Naive B cell (primary cell): ENCODE measurements around the gene BCOR. TPM values are rescaled to one million over a fixed set of nuclear protein-coding genes. Genes with fewer than 3 reads are reported as not detected.

ENCODE experiments used
- ATAC-seq, 2 donors: fragments of 150-1000 bp; cut with Tn5 transposase; 2 replicates each; pipeline ENCODE4 v1.10.0; 2021; ENCODE audit warnings: low read depth in 2 of 2, mild to moderate bottlenecking in 2 of 2, moderate library complexity in 2 of 2
- DNase-seq: peaks from one replicate; pipeline ENCODE4 v3.0.0; 2022
- H3K27ac Mint-ChIP-seq, 6 donors: one replicate each; pipeline ENCODE4 v1.8.0; 2020 to 2022; ENCODE audit warnings: mild to moderate bottlenecking in 6 of 6, mixed read lengths in 6 of 6, moderate library complexity in 5 of 6, inconsistent platforms in 2 of 6
- H3K27me3 Mint-ChIP-seq, 3 donors: one replicate each; pipeline ENCODE4 v1.8.0; 2021 to 2022; ENCODE audit warnings: mixed read lengths in 3 of 3, mild to moderate bottlenecking in 1 of 3
- H3K36me3 Mint-ChIP-seq, 2 donors: one replicate each; pipeline ENCODE4 v1.8.0; 2020 to 2022; ENCODE audit warnings: mixed read lengths in 2 of 2, inconsistent platforms in 1 of 2, mild to moderate bottlenecking in 1 of 2
- H3K4me1 Mint-ChIP-seq, 3 donors: one replicate each; pipeline ENCODE4 v1.8.0; 2020 to 2022; ENCODE audit warnings: mixed read lengths in 3 of 3, inconsistent platforms in 1 of 3, mild to moderate bottlenecking in 1 of 3, moderate library complexity in 1 of 3
- H3K4me3 Mint-ChIP-seq, 8 donors: one replicate each; pipeline ENCODE4 v1.8.0; 2020 to 2022; ENCODE audit warnings: mild to moderate bottlenecking in 8 of 8, mixed read lengths in 8 of 8, moderate library complexity in 8 of 8, inconsistent platforms in 2 of 8
- H3K9me3 Mint-ChIP-seq, 7 donors: one replicate each; pipeline ENCODE4 v1.8.0; 2020 to 2022; ENCODE audit warnings: mixed read lengths in 7 of 7, mild to moderate bottlenecking in 5 of 7, inconsistent platforms in 2 of 7, moderate library complexity in 1 of 7
- polyA plus RNA-seq, 6 donors: library from polyadenylated mRNA; unstranded; fragments of 300-500 nt; fragmentation: Illumina TruSeq; gene quantifications; one replicate each; pipeline ENCODE4 v1.2.3, GENCODE V29; 2021; ENCODE audit warnings: low read depth in 6 of 6

BCOR gene
- polyA plus RNA-seq, 6 donors from 2014 or later = 3.4 to 15.5 (median 7.8) TPM

- Mint-ChIP-seq H3K27ac (peak overlapping the region in 5 of 6 donors; percentile 36 to 97 (median 88)), H3K4me1 (peaks cover 4 to 24% (median 10%) of the 10 kb centered on the region in 3 donors), H3K27me3 (no peaks in the 10 kb centered on the region), H3K36me3 (no peaks in the 10 kb centered on the region), H3K9me3 (peaks cover 0 to 2% (median 0%) of the 10 kb centered on the region in 7 donors), H3K4me3 (peak overlapping the region in 5 of 8 donors; percentile 37 to 91 (median 42))
- no peak for DNase-seq
- no peak for ATAC-seq
These were observed 3.0 kb upstream of the BCOR start for GRCh38 chrX:40100537-40101429.

GRCh38 chrX:40100141-40100536, 2.4 kb upstream of the BCOR start:
- peak overlapping the region in 5 of 6 donors; percentile 89 to 97 (median 96) for H3K27ac Mint-ChIP-seq
- peak overlapping the region; percentile 73 to 97 (median 90) for H3K4me3 Mint-ChIP-seq
- no peaks in the 10 kb centered on the region for H3K27me3 Mint-ChIP-seq
- peaks cover 0 to 3% (median 0%) of the 10 kb centered on the region in 7 donors for H3K9me3 Mint-ChIP-seq
- no peaks in the 10 kb centered on the region for H3K36me3 Mint-ChIP-seq
- ATAC-seq = no peak
- DNase-seq = no peak
- H3K4me1 Mint-ChIP-seq = peaks cover 8 to 27% (median 13%) of the 10 kb centered on the region in 3 donors

- ATAC-seq (peak; percentile 34 to 38), DNase-seq (peak; percentile 66)
- Mint-ChIP-seq H3K27me3 (no peaks in the 10 kb centered on the region), H3K9me3 (peaks cover 0 to 5% (median 0%) of the 10 kb centered on the region in 7 donors), H3K4me3 (peak overlapping the region; percentile 89 to 97 (median 94)), H3K27ac (peak overlapping the region; percentile 89 to 99 (median 96)), H3K36me3 (no peaks in the 10 kb centered on the region), H3K4me1 (peaks cover 14 to 27% (median 20%) of the 10 kb centered on the region in 3 donors)
These were observed 1.5 kb upstream of the BCOR start for GRCh38 chrX:40099055-40099958.

DNA sequence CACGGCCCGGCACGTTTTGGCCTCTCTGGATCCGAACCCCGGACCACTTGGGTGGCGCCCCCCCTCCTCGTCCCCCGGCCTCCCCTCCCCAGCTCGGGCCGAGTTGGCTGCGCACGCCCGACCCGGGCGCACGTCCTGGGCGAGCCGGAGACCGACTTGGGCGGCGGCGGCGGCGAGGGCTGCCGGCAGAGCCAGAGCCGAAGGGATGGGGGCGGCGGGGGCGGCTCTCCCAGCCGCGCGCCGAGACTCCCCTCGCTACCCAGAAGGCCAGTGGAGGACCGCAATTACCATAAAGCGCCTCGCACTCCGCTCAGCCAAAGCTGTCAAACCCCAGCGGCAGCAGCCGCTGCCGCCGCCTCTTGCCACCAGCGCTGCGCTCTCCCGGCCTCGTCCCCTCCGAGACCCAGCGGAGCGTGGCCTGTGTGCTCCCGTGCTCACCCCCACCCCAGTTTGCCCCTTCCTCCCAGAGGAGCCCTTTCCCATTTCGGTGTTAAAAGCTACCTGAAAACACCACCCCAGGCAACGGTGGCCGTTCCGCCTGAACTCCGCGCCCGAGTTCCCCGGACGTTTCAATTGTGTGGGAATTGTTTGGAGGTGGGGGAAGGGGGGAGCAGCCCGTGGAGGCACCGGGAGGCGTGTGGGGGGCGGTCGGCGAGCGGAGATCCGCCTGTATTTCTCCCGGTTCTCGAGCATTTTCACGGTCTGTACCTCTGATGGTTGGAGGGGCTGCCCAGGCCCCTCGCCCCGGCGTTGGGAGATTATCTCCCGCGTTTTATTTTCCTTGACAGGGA, 701 bp upstream of the BCOR start:
- DNase-seq = peak; percentile 71
- Mint-ChIP-seq H3K9me3 (peaks cover 0 to 5% (median 0%) of the 10 kb centered on the region in 7 donors), H3K36me3 (no peaks in the 10 kb centered on the region), H3K27ac (peak overlapping the region; percentile 95 to 99 (median 96)), H3K27me3 (no peaks in the 10 kb centered on the region), H3K4me1 (peaks cover 22 to 31% (median 29%) of the 10 kb centered on the region in 3 donors), H3K4me3 (peak overlapping the region; percentile 89 to 97 (median 94))
- ATAC-seq = peak; percentile 33 to 45

DNA sequence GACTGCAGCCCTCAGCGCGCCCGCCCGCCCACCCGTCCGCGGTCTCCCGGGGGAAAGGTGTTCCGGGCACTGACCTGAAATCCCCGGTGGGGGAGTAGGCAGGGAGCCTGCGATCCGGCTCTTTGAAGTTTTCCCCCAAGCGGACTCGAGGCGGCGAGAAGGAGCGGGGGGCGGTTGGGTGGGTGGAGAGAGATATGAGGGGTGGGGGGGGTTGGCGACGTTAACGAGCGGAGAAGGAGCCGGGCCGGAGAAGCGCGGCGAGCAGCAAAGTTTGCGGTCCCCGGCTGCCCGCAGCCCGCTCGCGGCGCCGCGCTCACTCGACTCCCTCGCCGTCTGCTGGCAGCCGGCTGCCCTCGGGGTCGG, 636 bp downstream of the BCOR start:
- Mint-ChIP-seq H3K27me3 (peaks cover 0 to 13% (median 0%) of the 10 kb centered on the region in 3 donors), H3K36me3 (no peaks in the 10 kb centered on the region), H3K9me3 (peaks cover 0 to 5% (median 0%) of the 10 kb centered on the region in 7 donors), H3K4me1 (peaks cover 32 to 43% (median 42%) of the 10 kb centered on the region in 3 donors), H3K4me3 (peak overlapping the region; percentile 88 to 97 (median 92)), H3K27ac (peak overlapping the region in 4 of 6 donors; percentile 79 to 95 (median 86))
- DNase-seq (no peak), ATAC-seq (peak in 1 of 2 donors; percentile 3)

DNA sequence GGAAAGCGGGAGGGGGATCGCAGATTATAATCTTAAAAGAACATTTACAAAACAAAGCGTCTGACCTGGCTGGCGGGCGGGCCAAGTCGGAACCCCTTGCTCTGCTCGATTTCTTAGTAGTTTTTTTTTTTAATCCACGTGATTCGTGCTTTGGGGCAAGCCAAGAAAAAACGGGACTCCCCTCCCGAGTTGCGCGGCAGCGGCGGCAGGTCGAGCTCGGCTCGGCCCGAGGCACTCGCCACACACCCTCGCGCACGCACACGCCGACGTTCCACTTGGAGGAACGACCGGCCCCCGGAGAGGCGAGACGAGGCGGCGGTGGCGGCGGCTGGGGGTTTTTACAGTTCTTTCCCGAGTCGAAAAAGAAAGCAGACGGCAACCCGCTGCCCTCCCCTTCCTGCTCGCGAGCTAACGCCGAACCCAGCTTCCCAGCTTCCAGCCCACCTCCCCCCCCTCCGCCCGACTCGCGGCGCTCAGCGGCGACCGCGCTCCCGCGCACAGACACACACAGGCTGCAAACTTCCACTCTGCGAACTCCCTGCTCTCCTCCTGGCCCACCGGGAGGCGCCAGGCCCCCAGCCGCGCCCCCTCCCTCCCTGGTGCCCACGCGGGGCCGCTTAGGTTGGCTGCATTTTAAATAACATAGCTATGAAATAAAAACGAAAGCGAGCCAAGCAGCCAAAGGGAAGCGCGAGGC, 1.2 kb downstream of the BCOR start:
- H3K27me3 Mint-ChIP-seq = peaks cover 0 to 13% (median 0%) of the 10 kb centered on the region in 3 donors
- DNase-seq (peak; percentile 77), ATAC-seq (peak; percentile 27 to 30)
- H3K4me1 Mint-ChIP-seq = peaks cover 32 to 42% (median 41%) of the 10 kb centered on the region in 3 donors
- H3K27ac Mint-ChIP-seq = peak overlapping the region; percentile 90 to 95 (median 94)
- H3K36me3 Mint-ChIP-seq = no peaks in the 10 kb centered on the region
- H3K4me3 Mint-ChIP-seq = peak overlapping the region; percentile 88 to 97 (median 92)
- peaks cover 0 to 5% (median 0%) of the 10 kb centered on the region in 7 donors for H3K9me3 Mint-ChIP-seq

GRCh38 chrX:40095583-40096394, 2.0 kb downstream of the BCOR start:
- peak overlapping the region; percentile 88 to 97 (median 92) for H3K4me3 Mint-ChIP-seq
- DNase-seq (peak; percentile 50), ATAC-seq (peak; percentile 3 to 5)
- peaks cover 0 to 20% (median 0%) of the 10 kb centered on the region in 3 donors for H3K27me3 Mint-ChIP-seq
- H3K27ac Mint-ChIP-seq = peak overlapping the region; percentile 90 to 96 (median 94)
- H3K9me3 Mint-ChIP-seq = peaks cover 0 to 10% (median 4%) of the 10 kb centered on the region in 7 donors
- peaks cover 38 to 49% (median 47%) of the 10 kb centered on the region in 3 donors for H3K4me1 Mint-ChIP-seq
- H3K36me3 Mint-ChIP-seq = peaks cover 0 to 5% of the 10 kb centered on the region in 2 donors

DNA sequence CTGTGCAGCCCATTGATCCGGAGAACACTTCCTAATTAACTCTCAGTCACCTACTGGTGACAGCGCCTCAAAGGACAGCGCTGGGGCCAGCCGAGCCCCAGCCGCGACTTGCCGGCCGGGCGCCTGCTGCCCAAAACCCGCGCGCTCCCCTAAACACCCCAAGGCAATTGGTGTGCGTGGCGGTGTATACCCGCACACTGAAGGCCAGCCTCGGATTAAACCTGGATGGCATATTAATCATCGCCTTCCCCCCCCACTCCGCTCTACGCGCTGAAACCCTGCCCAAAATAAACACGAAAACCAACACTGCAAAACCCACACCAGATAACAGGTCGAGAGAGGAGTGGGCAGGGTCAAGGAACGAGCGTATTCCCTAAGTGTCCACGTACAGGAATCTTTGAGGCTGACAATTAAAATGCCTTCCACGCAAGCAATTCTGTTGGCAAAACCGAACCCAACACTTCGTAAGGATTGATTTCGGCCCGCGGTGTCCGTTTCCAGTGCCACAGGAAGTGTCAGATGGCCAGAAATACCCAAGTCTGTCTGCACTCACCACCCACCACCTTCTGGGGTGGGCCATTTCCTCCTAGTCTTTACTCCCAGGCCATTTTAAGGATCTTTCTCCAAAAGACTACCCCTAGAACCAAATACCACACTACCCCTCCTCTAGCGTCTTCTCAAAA, 2.7 kb downstream of the BCOR start:
- DNase-seq (no peak), ATAC-seq (no peak)
- Mint-ChIP-seq H3K9me3 (peaks cover 0 to 12% (median 6%) of the 10 kb centered on the region in 7 donors), H3K4me3 (peak overlapping the region; percentile 88 to 97 (median 92)), H3K4me1 (peaks cover 40 to 50% (median 41%) of the 10 kb centered on the region in 3 donors), H3K27me3 (peaks cover 0 to 21% (median 0%) of the 10 kb centered on the region in 3 donors), H3K36me3 (peaks cover 0 to 5% of the 10 kb centered on the region in 2 donors), H3K27ac (peak overlapping the region; percentile 78 to 96 (median 94))

GRCh38 chrX:40094041-40094899, 3.5 kb downstream of the BCOR start:
- ATAC-seq (no peak), DNase-seq (no peak)
- H3K4me3 Mint-ChIP-seq = peak overlapping the region; percentile 88 to 97 (median 92)
- peaks cover 0 to 5% of the 10 kb centered on the region in 2 donors for H3K36me3 Mint-ChIP-seq
- H3K27ac Mint-ChIP-seq = peak overlapping the region in 5 of 6 donors; percentile 9 to 95 (median 83)
- H3K9me3 Mint-ChIP-seq = peaks cover 0 to 12% (median 6%) of the 10 kb centered on the region in 7 donors
- peaks cover 38 to 47% (median 40%) of the 10 kb centered on the region in 3 donors for H3K4me1 Mint-ChIP-seq
- peaks cover 0 to 26% (median 0%) of the 10 kb centered on the region in 3 donors for H3K27me3 Mint-ChIP-seq

DNA sequence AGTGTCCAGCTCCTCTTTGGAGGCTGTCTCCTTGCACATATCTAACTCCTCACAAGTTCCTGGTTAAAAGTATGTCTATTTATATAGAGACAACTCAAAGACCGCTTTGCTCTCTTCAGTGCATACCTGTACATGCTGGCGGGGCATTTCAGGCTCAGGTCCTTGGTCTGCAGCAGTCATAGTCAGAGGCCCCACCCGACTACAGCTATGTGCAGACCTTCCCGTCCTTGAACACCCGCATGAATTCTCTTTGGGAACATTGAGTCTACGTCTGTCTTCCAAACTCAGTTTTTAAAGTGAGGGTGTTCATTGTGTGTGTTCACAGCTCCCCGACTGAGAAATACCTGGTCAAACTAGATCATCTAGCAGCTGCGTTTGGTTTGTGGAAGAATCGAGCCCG, 4.2 kb downstream of the BCOR start:
- peaks cover 0 to 33% (median 0%) of the 10 kb centered on the region in 3 donors for H3K27me3 Mint-ChIP-seq
- peaks cover 0 to 5% of the 10 kb centered on the region in 2 donors for H3K36me3 Mint-ChIP-seq
- peaks cover 0 to 12% (median 6%) of the 10 kb centered on the region in 7 donors for H3K9me3 Mint-ChIP-seq
- DNase-seq (no peak), ATAC-seq (no peak)
- H3K4me1 Mint-ChIP-seq = peaks cover 44 to 54% (median 45%) of the 10 kb centered on the region in 3 donors
- H3K4me3 Mint-ChIP-seq = peak overlapping the region in 7 of 8 donors; percentile 61 to 97 (median 90)
- peak overlapping the region in 4 of 6 donors; percentile 9 to 95 (median 82) for H3K27ac Mint-ChIP-seq
